HG03342 (cell line): ENCODE results near the gene CCDC3.

ENCODE experiments used
- ATAC-seq: cut with Tn5 transposase; IDR thresholded peaks from one replicate; pipeline ENCODE4 v1.9.1; 2021; ENCODE audit warnings: mild to moderate bottlenecking, moderate library complexity; ENCODE audit not compliant: unreplicated experiment

The CCDC3 gene

GRCh38 chr10:12847361-12847975 is 154.0 kb downstream of the CCDC3 start:
- no peak for ATAC-seq

- no peak for ATAC-seq
These were observed 154.8 kb downstream of the CCDC3 start for GRCh38 chr10:12846718-12847117.
